Tibial artery (tissue), 4 donors: Measurements from ENCODE around the gene TNPO1.
A peak's percentile ranks its signal among the peaks of the same experiment; 100 is the strongest.

Source experiments
- DNase-seq, 2 donors: peaks; one replicate each; pipeline ENCODE4 v3.0.0-alpha.2; 2019
- H3K27ac ChIP-seq, 2 donors: fragments of 200-600 bp; sonication (generic) in 1 of 2; 1 replicate in 1 of 2; 2 replicates in 1 of 2; pipeline ENCODE4 v1.5.1; 2018 to 2019; ENCODE audit warnings: mild to moderate bottlenecking in 1 of 2
- H3K27me3 ChIP-seq, 2 donors: fragments of 200-600 bp; sonication (generic) in 1 of 2; one replicate each; pipeline versions ENCODE4 v1.5.1 to v1.6.0; 2016 to 2019
- H3K36me3 ChIP-seq, 3 donors: fragments of 200-600 bp; sonication (generic) in 2 of 3; one replicate each; pipeline ENCODE4 v1.5.1; 2016 to 2019; ENCODE audit warnings: mild to moderate bottlenecking in 2 of 3
- H3K4me1 ChIP-seq, 4 donors: fragments of 200-600 bp; sonication (generic) in 2 of 4; 1 replicate in 3 of 4; 2 replicates in 1 of 4; pipeline ENCODE4 v1.5.1; 2016 to 2019
- H3K4me3 ChIP-seq, 2 donors: fragments of 200-600 bp; sonication (generic) in 1 of 2; 1 replicate in 1 of 2; 2 replicates in 1 of 2; pipeline ENCODE4 v1.5.1; 2018 to 2019; ENCODE audit warnings: mild to moderate bottlenecking in 2 of 2
- H3K9me3 ChIP-seq, 3 donors: fragments of 200-600 bp; sonication (generic) in 1 of 3; one replicate each; pipeline ENCODE4 v1.5.1; 2016 to 2019
- CTCF ChIP-seq, 2 experiments: fragments of 200-600 bp in 1 of 2; fragments of 450-650 bp in 1 of 2; IDR thresholded peaks; one replicate each; pipeline ENCODE4 v1.5.1; 2017 to 2019; ENCODE audit warnings: antibody characterized with exemption in 2 of 2, mild to moderate bottlenecking in 1 of 2, moderate library complexity in 1 of 2
- intact Hi-C: fragments of 100-400 bp; cut with DNase I; formaldehyde crosslinking; loops from one replicate; pipeline ENCODE4 v1.15.0; 2023; ENCODE audit warnings: low total_unique reads

TNPO1 gene

GRCh38 chr5:72957337-72957736 is 140.9 kb downstream of the TNPO1 start:
- no peaks in the 10 kb centered on the region for H3K27me3 ChIP-seq
- intact Hi-C loops, result loop anchor here (10.0 kb wide), 1 partner anchor 103 kb away; no protein-coding TSS in a partner anchor
- H3K36me3 ChIP-seq, result no peaks in the 10 kb centered on the region
- peak overlapping the region; percentile 98 for H3K27ac ChIP-seq
- peaks cover 0 to 39% (median 9%) of the 10 kb centered on the region in 4 donors for H3K4me1 ChIP-seq
- H3K4me3 ChIP-seq, result peak overlapping the region; percentile 87 to 92
- no peak for DNase-seq
- TF ChIP-seq CTCF (IDR thresholded peaks at IDR 0.05), result no peak
- H3K9me3 ChIP-seq, result no peaks in the 10 kb centered on the region

DNA sequence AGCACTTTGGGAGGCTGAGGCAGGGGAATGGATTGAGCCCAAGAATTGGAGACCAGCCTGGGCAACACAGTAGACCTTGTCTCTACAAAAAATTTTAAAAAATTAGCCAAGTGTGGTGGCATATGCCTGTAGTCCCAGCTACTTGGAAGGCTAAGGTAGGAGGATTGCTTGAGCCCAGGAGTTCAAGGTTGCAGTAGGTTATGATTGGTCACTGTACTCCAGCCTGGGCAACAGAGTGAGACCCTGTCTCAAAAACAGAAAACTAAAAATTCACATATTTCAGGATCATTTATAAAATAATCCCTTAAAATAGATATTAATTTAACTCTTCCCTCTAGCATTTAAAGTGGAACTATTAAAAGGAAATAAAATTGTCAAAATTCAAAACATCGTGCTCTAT is 142.8 kb downstream of the TNPO1 start:
- no peak for DNase-seq
- intact Hi-C loops, result loop anchor here (10.0 kb wide), 1 partner anchor 104 kb away; no protein-coding TSS in a partner anchor
- Histone ChIP-seq H3K36me3 (no peaks in the 10 kb centered on the region), H3K27ac (no peak overlapping the region), H3K9me3 (no peaks in the 10 kb centered on the region), H3K4me1 (peaks cover 0 to 36% (median 9%) of the 10 kb centered on the region in 4 donors), H3K4me3 (no peak overlapping the region), H3K27me3 (no peaks in the 10 kb centered on the region)
- TF ChIP-seq CTCF (IDR thresholded peaks at IDR 0.05), result no peak
